Measurements from ENCODE around the gene TRAPPC2L. TPM values are rescaled to one million over a fixed set of nuclear protein-coding genes. Genes with fewer than 3 reads are reported as not detected.
"Not testable (repeated sequence)": the region's sequence is repeated elsewhere in the genome, so short reads cannot be mapped to it uniquely, and the experiment has no call there.

TRAPPC2L gene
- polyA plus RNA-seq, 3 donors: 64.7 to 89.2 (median 78.6) TPM

DNA sequence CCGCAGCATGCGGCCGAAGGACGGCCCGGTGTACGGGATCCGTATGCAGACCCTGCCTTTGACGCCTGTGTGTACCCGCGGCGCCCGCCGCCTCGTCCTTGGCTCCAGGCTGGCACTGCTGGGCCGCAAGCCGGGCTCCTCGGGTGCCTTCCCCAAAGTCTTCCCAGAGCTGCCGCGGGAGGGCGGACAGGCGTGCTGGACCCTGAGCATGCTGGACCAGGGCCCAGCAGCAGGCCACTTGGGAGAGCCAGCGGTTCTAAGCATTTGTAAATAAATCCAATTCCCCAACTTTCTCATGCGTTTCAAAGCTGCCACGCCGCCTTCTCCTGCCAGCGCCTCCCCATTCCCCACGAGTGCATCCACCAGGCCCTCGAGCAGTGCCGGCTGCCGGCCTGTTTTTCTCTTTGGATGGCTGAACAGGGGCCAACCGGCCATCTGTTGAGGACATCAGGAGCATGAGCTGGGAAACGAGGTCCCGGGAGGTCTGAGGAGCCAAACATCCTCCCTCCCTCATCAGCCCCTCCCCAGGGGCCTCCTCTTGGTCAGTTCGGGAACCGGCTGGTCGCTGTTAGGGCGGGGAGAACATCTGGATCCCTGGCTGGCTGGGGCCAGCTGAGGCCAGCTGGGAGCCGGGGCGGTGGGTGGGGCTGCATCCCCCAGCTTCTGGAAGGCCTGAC, 30.1 kb downstream of the TRAPPC2L start:
- DNase-seq: peak; percentile 48

DNA sequence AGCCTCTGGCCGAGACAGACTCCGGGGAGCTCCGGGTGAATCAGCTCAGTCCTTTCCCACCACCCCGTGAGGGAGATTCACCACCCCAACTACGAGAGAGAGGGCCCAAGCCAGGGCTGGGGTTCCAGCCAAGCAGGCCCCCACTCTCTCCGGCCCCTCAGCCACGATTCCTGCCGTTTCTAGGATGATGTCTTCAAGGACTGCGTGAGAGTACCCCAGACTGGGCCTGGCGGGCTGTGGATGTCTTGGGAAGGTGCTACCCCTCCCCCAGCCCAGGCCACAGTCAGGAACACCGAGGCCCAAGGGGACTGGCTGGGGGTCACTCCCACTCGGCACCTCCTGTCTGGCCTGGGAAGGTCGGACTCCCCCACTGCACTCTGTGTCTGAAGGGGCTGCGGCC, 31.1 kb downstream of the TRAPPC2L start:
- no peak for DNase-seq

DNA sequence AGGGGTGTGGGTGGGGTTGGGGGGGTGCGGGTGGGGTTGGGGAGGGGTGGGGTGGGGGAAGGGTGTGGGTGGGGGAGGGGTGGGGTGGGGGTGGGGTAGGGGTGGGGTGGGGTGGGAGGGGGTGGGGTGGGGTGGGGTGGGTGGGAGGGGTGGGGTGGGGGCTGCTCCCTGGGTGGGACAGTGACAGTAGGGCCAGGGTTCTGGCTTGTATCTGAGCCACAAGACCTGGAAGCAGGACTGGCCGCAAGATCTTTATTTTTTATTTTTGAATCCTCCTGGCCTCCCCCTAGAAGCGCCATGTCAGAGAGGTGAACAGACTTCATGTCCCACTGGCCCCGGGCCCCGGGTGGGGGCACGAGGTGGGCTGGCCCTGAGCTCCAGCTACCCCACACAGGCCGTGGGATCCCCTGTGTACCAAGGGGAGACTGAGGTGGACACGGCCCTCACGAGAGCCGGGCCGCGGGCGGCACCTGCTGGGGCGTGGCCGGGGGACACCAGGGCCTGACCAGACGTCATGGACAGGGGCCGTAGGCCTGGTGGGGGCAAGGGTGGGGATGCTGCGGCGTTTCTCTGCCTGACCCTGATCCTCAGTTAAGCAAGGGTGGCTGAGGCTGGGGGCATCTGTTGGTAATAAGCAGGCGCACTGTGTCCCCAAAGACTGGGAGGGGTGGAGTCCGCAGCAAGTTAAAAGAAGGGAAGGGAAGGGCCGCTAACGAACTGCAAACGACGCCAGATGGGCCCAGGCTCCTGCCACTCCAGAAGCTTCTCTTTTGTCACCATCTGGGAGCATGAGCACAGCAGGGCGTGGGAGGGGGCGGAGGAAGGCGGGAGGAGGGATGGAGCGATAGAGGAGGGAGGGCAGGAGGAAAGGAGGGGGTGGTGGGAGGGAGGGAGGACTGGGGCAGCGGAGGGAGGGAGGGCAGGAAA, 31.8 kb downstream of the TRAPPC2L start:
- no peak for DNase-seq

DNA sequence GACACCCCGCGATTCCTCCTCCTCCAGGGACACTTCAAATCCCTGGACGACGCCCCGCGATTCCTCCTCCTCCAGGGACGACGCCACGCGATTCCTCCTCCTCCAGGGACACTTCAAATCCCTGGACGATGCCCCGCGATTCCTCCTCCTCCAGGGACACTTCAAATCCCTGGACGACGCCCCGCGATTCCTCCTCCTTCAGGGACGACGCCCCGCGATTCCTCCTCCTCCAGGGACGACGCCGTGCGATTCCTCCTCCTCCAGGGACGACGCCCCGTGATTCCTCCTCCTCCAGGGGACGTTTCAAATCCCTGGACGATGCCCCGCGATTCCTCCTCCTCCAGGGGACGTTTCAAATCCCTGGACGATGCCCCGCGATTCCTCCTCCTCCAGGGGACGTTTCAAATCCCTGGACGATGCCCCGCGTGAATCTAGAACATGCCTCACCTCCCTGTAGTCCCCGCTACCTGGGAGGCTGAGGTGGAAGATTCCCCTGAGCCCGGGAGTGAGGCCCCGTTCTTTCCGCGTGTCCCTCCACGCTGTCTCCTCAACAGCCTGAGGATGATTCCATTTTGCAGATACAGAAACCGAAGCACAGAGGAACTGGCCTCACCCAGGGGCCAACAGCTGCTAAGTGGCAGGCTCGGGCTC, 32.9 kb downstream of the TRAPPC2L start:
- DNase-seq: not testable (repeated sequence)

DNA sequence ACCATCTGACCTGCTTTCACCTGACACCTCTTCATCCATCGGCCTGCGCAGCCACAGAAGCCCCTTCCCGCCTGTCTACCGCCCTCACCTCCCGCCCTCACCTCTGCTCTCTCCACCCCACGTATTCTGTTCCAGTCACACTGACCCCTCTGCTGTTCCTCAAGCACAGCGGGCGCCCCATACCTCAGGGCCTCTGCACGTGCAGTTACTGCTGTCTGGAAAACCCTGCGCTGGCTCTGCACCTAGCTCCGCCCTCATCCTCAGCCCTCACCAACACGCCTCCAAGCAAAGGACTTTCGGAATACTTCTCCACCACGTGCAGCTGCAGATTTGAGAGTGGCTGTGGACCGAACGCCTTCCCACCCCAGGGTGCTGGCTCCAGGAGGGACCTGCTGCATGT, 34.2 kb downstream of the TRAPPC2L start:
- no peak for DNase-seq

- no peak for DNase-seq
Measured at GRCh38 chr16:88892065-88892464, 35.1 kb downstream of the TRAPPC2L start.

- DNase-seq: no peak
Measured at GRCh38 chr16:88893127-88893968, 36.4 kb downstream of the TRAPPC2L start.

- DNase-seq: not testable (repeated sequence)
Measured at GRCh38 chr16:88894266-88894665, 37.3 kb downstream of the TRAPPC2L start.

DNA sequence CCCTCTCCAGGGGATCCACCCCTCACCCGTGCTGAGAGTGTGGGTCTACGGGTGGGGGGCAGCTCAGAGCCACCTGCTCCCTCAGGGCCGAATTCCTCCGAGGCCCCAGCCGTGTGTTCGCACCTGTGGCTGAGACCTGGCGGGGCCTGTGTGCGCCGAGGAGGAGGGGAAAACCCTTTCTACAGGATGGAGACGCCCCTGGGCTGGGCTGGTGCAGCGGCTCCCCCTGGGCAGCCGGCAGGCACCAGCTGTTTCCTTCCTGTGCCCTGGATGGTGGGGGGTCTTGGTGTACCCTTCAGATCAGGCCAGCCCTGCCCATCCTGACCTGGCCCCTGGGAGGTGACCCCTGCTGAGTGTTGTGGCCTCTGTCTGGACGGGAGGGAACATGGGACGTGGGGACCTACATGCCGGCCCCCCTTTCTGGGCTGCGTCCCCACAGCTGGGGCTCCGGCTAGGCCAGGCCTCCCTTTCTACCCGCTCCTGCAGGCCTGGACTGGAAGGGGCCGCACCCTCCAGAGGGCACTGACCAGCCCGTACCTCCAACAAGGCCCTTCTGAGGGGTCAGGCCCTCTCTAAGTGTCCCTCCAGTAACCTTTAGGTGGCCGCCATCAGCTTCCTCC, 37.9 kb downstream of the TRAPPC2L start:
- DNase-seq: no peak

DNA sequence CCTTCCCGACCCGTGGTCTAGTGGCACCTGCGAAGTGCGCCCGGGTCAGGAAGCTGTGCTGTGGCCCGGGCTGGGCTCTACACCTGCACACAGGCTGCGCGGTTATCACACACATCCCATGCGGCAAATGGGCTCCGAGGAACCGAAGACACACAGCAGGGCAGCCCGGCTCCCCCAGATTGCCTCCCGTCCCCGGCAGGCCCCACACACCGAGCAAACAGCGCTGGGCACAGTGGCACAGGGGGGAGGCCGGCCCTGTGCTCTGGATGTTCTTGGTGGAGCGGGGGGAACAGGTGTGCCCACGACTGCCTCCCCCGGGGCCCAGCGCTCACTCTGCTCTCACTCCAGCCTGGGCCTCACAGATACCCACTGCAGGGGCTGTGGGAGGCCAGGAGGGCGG, 38.4 kb downstream of the TRAPPC2L start:
- DNase-seq: no peak

DNA sequence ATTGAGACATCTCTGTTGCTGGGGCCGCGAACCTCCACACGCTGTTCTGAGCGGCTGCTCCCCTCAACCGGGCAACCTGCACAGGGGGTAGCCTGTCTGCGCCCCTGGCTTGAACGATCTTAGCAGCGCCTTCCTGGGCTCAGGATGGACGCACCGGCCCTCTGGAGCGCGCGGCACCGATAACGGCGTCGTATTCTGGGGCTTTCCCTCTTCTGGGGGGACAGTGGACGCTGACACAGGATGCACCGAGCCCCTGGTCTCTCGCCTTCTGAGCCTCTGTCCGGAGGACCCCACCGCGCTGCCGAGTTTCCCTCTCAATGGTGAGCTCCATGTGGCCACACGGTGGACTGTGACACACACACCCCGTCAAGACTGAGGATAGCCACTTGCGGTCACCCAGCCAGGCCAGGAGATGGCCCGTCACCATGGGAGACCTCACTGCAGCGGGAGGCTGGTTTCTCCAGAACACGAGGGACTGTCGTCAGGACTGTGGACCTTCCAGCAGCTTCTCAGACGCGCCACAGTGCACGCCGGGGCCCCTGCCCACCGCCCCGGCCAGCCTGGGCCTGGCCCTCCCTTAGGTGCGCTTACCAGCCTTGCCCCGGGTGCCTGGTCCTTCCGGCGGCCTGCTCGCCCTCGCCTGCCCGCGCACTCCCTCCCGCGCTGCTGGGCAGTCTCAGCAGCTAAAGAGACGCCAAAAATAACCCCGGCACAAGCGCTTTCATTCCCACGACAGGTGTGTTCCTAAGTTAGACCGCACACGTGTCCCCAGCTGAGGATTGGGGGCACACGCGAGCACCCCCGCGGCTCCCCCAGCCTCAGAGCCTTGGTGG, 39.5 kb downstream of the TRAPPC2L start:
- no peak for DNase-seq

DNA sequence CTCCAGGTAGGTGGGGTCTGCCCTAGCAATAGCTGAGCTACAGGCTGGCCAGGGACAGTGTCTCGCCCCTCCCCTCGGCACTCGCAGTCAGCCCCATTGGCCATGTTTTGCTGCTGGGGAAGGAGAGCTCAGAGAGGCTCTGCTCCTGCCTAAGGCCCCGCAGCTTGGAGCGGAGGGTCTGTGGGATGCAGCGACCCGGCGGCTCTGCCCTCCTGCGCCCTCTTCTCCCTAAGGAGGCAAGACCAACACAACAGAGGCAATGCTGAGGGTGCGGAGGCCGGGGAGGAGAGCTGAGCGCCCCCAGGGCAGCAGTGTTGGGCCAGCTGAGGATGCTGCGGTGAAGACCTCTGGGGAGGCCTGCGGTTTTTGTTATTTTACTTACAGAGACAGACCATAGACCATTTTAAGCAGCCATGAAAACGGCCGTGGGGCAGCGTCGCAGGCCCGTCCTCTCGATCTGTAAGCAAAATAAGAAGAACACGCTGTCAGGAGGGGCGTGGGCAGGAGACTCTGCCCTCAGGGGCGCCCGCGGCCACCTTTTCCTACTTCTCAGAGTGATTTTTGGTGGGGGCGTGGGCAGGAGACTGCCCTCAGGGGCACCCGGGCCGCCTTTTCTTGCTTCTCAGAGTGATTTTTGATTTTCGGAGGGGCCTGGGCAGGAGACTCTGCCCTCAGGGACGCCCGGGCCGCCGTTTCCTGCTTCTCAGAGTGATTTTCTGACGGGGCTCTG, 40.9 kb downstream of the TRAPPC2L start:
- no peak for DNase-seq

DNA sequence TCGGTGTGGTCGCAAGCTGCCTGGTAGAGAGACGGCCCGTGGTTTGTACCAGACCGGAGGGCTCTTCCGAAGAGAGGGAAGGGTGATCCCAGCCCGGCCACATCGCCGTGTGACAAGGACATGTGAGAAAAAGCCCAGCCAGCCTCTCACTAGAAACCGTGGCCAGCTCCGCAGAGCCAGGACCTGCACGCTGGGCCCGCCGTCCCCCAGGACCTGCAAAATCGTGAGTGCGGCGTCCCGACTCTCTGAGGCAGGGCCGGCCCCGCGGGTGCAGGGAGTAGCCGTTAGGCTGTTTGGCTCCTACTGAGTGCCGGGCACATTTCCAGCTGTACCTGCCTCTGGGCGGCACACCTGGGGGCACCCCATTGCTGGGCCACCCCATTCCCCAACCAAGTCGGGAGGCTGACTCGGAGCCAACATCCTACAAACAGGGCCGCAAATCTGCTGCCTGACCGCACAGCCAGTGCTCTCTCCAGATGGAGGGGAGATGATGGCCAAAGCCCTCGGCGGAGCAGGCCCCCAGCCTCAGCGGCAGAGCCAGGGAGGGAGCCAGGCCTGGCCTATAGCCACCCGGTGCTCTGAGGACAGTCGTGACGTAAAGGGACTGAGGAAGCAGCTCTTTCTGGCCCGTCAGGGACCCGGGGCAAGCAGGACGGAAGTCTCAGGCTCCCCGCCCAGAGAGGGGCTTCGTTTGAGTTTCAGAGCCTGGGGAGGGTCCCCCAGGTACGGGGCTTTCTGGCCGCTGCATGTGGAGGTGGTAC, 43.2 kb downstream of the TRAPPC2L start:
- no peak for DNase-seq

GRCh38 chr16:88900662-88901052, 43.7 kb downstream of the TRAPPC2L start:
- no peak for DNase-seq

GRCh38 chr16:88901718-88902337, 44.9 kb downstream of the TRAPPC2L start:
- DNase-seq: no peak

DNA sequence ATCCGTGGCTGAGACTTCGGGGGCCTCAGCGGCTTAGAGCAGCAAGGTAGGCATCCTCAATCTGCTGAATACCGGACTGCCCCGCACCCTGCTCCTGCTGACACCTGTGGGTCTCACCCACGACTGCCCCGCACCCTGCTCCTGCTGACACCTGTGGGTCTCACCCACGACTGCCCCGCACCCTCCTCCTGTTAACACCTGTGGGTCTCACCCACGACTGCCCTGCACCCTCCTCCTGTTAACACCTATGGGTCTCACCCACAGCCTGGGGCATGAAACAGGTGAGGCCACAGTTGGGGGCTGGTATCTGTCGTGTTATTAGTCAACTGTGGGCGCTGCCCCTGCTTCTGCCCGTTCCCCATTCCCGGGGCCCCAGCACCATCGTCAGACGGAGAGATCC, 45.8 kb downstream of the TRAPPC2L start:
- DNase-seq: no peak

GRCh38 chr16:88903267-88903666, 46.3 kb downstream of the TRAPPC2L start:
- DNase-seq: no peak

GRCh38 chr16:88904676-88905365, 47.9 kb downstream of the TRAPPC2L start:
- no peak for DNase-seq
